Neural cell (in vitro differentiated cells): ENCODE data around the gene MUC5B. TPM values are rescaled to one million over a fixed set of nuclear protein-coding genes. Genes with fewer than 3 reads are reported as not detected.

Source experiments
- H2AFZ ChIP-seq: fragments of 200-600, 300-800 bp; sonication (generic), shearing (Covaris generic); 2 replicates; pipeline ENCODE4 v1.6.0; 2014; ENCODE audit warnings: low read depth, mild to moderate bottlenecking, antibody characterized with exemption, low read length, moderate library complexity
- H3F3A ChIP-seq: fragments of 200-600 bp; shearing (Covaris generic); 2 replicates; pipeline ENCODE4 v1.6.1; 2016; ENCODE audit warnings: mild to moderate bottlenecking, moderate library complexity, mixed read lengths, antibody characterized with exemption, low read length; ENCODE audit not compliant: insufficient read depth, poor library complexity, severe bottlenecking
- H3K27ac ChIP-seq: fragments of 200-600, 300-800 bp; sonication (generic), shearing (Covaris generic); 2 replicates; pipeline ENCODE4 v1.5.1; 2014; ENCODE audit warnings: mild to moderate bottlenecking, low read length, moderate library complexity
- H3K27me3 ChIP-seq: fragments of 300-800, 200-600 bp; sonication (generic), shearing (Covaris generic); 2 replicates; pipeline ENCODE4 v1.6.0; 2014; ENCODE audit warnings: mild to moderate bottlenecking, low read depth, low read length, moderate library complexity; ENCODE audit not compliant: insufficient read depth
- H3K36me3 ChIP-seq: fragments of 300-800, 200-600 bp; sonication (generic), shearing (Covaris generic); 2 replicates; pipeline ENCODE4 v1.5.1; 2014; ENCODE audit warnings: mild to moderate bottlenecking, antibody characterized with exemption, low read length, moderate library complexity; ENCODE audit not compliant: insufficient read depth
- H3K4me2 ChIP-seq: fragments of 300-800, 200-600 bp; sonication (generic), shearing (Covaris generic); 2 replicates; pipeline ENCODE4 v1.6.0; 2014; ENCODE audit warnings: mild to moderate bottlenecking, low read length
- H3K4me3 ChIP-seq: fragments of 300-800, 200-600 bp; sonication (generic), shearing (Covaris generic); 2 replicates; pipeline ENCODE4 v1.5.1; 2014; ENCODE audit warnings: mild to moderate bottlenecking, low read length, moderate library complexity
- H3K79me2 ChIP-seq: fragments of 200-600 bp; shearing (Covaris generic); replicated peaks from 2 replicates; pipeline ENCODE4 v1.6.0; 2014; ENCODE audit warnings: mild to moderate bottlenecking, low read length, moderate library complexity; ENCODE audit not compliant: insufficient read depth
- H3K9ac ChIP-seq: fragments of 300-800, 200-600 bp; sonication (generic), shearing (Covaris generic); 2 replicates; pipeline ENCODE4 v1.6.1; 2016; ENCODE audit warnings: mild to moderate bottlenecking, low read length, mixed read lengths
- H3K9me2 ChIP-seq: fragments of 200-600 bp; shearing (Covaris generic); 2 replicates; pipeline ENCODE4 v1.6.1; 2016; ENCODE audit warnings: mild to moderate bottlenecking, low read length, mixed read lengths; ENCODE audit not compliant: insufficient read depth
- H3K9me3 ChIP-seq: fragments of 200-600, 300-800 bp; sonication (generic), shearing (Covaris generic); 2 replicates; pipeline ENCODE4 v1.6.1; 2016; ENCODE audit warnings: mild to moderate bottlenecking, mixed run types, low read length, moderate library complexity, mixed read lengths
- H4K20me1 ChIP-seq: fragments of 200-600 bp; shearing (Covaris generic); 2 replicates; pipeline ENCODE4 v1.6.1; 2016; ENCODE audit warnings: mild to moderate bottlenecking, mixed run types; ENCODE audit not compliant: insufficient read depth
- EP300 ChIP-seq: fragments of 450-650 bp; conservative IDR thresholded peaks from 2 replicates; pipeline ENCODE4 v1.6.1; 2014; ENCODE audit warnings: antibody characterized with exemption, mild to moderate bottlenecking, moderate library complexity; ENCODE audit not compliant: poor library complexity, severe bottlenecking
- EZH2 ChIP-seq: fragments of 200-600, 300-800 bp; shearing (Covaris generic), sonication (generic); IDR thresholded peaks from 2 replicates; pipeline ENCODE4 v1.6.1; 2014; ENCODE audit warnings: antibody characterized with exemption, low read length, borderline replicate concordance, mild to moderate bottlenecking; ENCODE audit not compliant: insufficient read depth, poor library complexity, severe bottlenecking
- MXI1 ChIP-seq: fragments of 450-650 bp; conservative IDR thresholded peaks from 2 replicates; pipeline ENCODE4 v1.6.1; 2014; ENCODE audit warnings: antibody characterized with exemption, mild to moderate bottlenecking; ENCODE audit not compliant: poor library complexity, severe bottlenecking
- POLR2AphosphoS5 ChIP-seq: IDR thresholded peaks from 2 replicates; pipeline ENCODE4 v1.6.1; 2012
- RAD21 ChIP-seq: fragments of 450-650 bp; conservative IDR thresholded peaks from 2 replicates; pipeline ENCODE4 v1.6.1; 2014; ENCODE audit warnings: antibody characterized with exemption, mild to moderate bottlenecking, moderate library complexity
- SMC3 ChIP-seq: fragments of 450-650 bp; conservative IDR thresholded peaks from 2 replicates; pipeline ENCODE4 v1.6.1; 2014; ENCODE audit warnings: antibody characterized with exemption, mild to moderate bottlenecking, moderate library complexity; ENCODE audit not compliant: poor library complexity
- TAF1 ChIP-seq: IDR thresholded peaks from 2 replicates; pipeline ENCODE4 v1.6.1; 2012; ENCODE audit warnings: low read depth
- polyA plus RNA-seq: library from polyadenylated mRNA; depleted of rRNA; stranded (reverse); fragments of >200 nt; gene quantifications from 2 replicates; pipeline ENCODE4 v1.2.3, GENCODE V29; 2014
- TF ChIP-seq, protein P1 (sequence below): fragments of 450-650 bp; IDR thresholded peaks from 2 replicates; pipeline ENCODE4 v1.5.1; 2014; ENCODE audit warnings: antibody characterized with exemption, mild to moderate bottlenecking, moderate library complexity; ENCODE audit not compliant: poor library complexity, severe bottlenecking
- TF ChIP-seq, protein P2 (sequence below): IDR thresholded peaks from 2 replicates; pipeline ENCODE4 v1.6.1; 2012; ENCODE audit warnings: borderline replicate concordance

The MUC5B gene
- polyA plus RNA-seq, 1 donor from 2014 or later: not detected

- no peaks in the 10 kb centered on the region for H3K27me3 ChIP-seq
- TF ChIP-seq, protein P1, sequence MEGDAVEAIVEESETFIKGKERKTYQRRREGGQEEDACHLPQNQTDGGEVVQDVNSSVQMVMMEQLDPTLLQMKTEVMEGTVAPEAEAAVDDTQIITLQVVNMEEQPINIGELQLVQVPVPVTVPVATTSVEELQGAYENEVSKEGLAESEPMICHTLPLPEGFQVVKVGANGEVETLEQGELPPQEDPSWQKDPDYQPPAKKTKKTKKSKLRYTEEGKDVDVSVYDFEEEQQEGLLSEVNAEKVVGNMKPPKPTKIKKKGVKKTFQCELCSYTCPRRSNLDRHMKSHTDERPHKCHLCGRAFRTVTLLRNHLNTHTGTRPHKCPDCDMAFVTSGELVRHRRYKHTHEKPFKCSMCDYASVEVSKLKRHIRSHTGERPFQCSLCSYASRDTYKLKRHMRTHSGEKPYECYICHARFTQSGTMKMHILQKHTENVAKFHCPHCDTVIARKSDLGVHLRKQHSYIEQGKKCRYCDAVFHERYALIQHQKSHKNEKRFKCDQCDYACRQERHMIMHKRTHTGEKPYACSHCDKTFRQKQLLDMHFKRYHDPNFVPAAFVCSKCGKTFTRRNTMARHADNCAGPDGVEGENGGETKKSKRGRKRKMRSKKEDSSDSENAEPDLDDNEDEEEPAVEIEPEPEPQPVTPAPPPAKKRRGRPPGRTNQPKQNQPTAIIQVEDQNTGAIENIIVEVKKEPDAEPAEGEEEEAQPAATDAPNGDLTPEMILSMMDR: no peak
- TF ChIP-seq TAF1 (no peak), EP300 (no peak), MXI1 (no peak), RAD21 (no peak), SMC3 (no peak), POLR2AphosphoS5 (no peak), EZH2 (no peak)
- TF ChIP-seq, protein P2, sequence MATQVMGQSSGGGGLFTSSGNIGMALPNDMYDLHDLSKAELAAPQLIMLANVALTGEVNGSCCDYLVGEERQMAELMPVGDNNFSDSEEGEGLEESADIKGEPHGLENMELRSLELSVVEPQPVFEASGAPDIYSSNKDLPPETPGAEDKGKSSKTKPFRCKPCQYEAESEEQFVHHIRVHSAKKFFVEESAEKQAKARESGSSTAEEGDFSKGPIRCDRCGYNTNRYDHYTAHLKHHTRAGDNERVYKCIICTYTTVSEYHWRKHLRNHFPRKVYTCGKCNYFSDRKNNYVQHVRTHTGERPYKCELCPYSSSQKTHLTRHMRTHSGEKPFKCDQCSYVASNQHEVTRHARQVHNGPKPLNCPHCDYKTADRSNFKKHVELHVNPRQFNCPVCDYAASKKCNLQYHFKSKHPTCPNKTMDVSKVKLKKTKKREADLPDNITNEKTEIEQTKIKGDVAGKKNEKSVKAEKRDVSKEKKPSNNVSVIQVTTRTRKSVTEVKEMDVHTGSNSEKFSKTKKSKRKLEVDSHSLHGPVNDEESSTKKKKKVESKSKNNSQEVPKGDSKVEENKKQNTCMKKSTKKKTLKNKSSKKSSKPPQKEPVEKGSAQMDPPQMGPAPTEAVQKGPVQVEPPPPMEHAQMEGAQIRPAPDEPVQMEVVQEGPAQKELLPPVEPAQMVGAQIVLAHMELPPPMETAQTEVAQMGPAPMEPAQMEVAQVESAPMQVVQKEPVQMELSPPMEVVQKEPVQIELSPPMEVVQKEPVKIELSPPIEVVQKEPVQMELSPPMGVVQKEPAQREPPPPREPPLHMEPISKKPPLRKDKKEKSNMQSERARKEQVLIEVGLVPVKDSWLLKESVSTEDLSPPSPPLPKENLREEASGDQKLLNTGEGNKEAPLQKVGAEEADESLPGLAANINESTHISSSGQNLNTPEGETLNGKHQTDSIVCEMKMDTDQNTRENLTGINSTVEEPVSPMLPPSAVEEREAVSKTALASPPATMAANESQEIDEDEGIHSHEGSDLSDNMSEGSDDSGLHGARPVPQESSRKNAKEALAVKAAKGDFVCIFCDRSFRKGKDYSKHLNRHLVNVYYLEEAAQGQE: no peak
- no peak overlapping the region for H3K27ac ChIP-seq
- no peaks in the 10 kb centered on the region for H3K9me3 ChIP-seq
- no peak overlapping the region for H3K4me3 ChIP-seq
- no peaks in the 10 kb centered on the region for H3K79me2 ChIP-seq
- no peak overlapping the region for H2AFZ ChIP-seq
- H3K36me3 ChIP-seq: no peaks in the 10 kb centered on the region
- H4K20me1 ChIP-seq: no peaks in the 10 kb centered on the region
- no peak overlapping the region for H3K4me2 ChIP-seq
- no peaks in the 10 kb centered on the region for H3K9me2 ChIP-seq
- H3F3A ChIP-seq: no peaks in the 10 kb centered on the region
- H3K9ac ChIP-seq: no peak overlapping the region
Observed at GRCh38 chr11:1194231-1194976, 28.5 kb upstream of the MUC5B start.

- Histone ChIP-seq H3K9ac (no peak overlapping the region), H3K27me3 (no peaks in the 10 kb centered on the region), H3K79me2 (no peaks in the 10 kb centered on the region), H4K20me1 (no peaks in the 10 kb centered on the region), H3K4me2 (no peak overlapping the region), H3K9me3 (no peaks in the 10 kb centered on the region), H3K27ac (no peak overlapping the region), H3F3A (no peaks in the 10 kb centered on the region), H3K36me3 (no peaks in the 10 kb centered on the region), H3K9me2 (no peaks in the 10 kb centered on the region), H2AFZ (no peak overlapping the region), H3K4me3 (no peak overlapping the region)
- no peak for TF ChIP-seq POLR2AphosphoS5
- TF ChIP-seq, protein P2: no peak
Observed at GRCh38 chr11:1194977-1195681, 27.7 kb upstream of the MUC5B start.
